PC-9 (cell line): ENCODE results near the gene SPTBN5. TPM values are rescaled to one million over a fixed set of nuclear protein-coding genes. Genes with fewer than 3 reads are reported as not detected.
A peak's percentile ranks its signal among the peaks of the same experiment; 100 is the strongest.

Experiments used
- BruUV-seq: library from RNA; stranded (reverse); fragments of 400-500 nt; replicated peaks from 2 replicates; lab custom pipeline; 2021; lab: Mats Ljungman, UMichigan
- CTCF ChIA-PET: fragments of 300-600 bp; sonication (Branson Sonifier 250); formaldehyde crosslinking; loops from one replicate; lab custom pipeline; 2022; ENCODE audit warnings: antibody characterized with exemption; lab: Charles Lee
- POLR2A ChIA-PET: fragments of 300-600 bp; sonication (Branson Sonifier 250); formaldehyde crosslinking; loops from one replicate; lab custom pipeline; 2022; ENCODE audit warnings: antibody characterized with exemption; ENCODE audit not compliant: unreplicated experiment; lab: Charles Lee
- DNase-seq, 2 experiments: peaks; one replicate each; pipeline versions ENCODE4 v3.0.0 to v3.0.0-alpha.2; 2015 to 2022; ENCODE audit warnings: mixed read lengths in 1 of 2
- H2AFZ ChIP-seq: fragments of 200-600 bp; sonication (generic); 2 replicates; pipeline ENCODE4 v1.8.1; 2017; ENCODE audit warnings: antibody characterized with exemption
- H3F3A ChIP-seq: fragments of 200-600 bp; sonication (generic); 2 replicates; pipeline ENCODE4 v1.8.1; 2017; ENCODE audit warnings: antibody characterized with exemption, mild to moderate bottlenecking, low read depth; ENCODE audit not compliant: insufficient read depth
- H3K27ac ChIP-seq: fragments of 200-600 bp; sonication (generic); 2 replicates; pipeline ENCODE4 v1.6.1; 2016; ENCODE audit warnings: mixed run types
- H3K27me3 ChIP-seq: fragments of 200-600 bp; sonication (generic); 2 replicates; pipeline ENCODE4 v1.6.1; 2016; ENCODE audit warnings: low read depth, mixed run types; ENCODE audit not compliant: insufficient read depth
- H3K36me3 ChIP-seq: fragments of 200-600 bp; sonication (generic); 2 replicates; pipeline ENCODE4 v1.6.1; 2016; ENCODE audit warnings: low read depth, mixed run types
- H3K4me1 ChIP-seq: fragments of 200-600 bp; sonication (generic); replicated peaks from 2 replicates; pipeline ENCODE4 v1.6.1; 2016; ENCODE audit warnings: mixed run types; ENCODE audit not compliant: insufficient read depth
- H3K4me2 ChIP-seq: fragments of 200-600 bp; sonication (generic); 2 replicates; pipeline ENCODE4 v1.6.1; 2017; ENCODE audit warnings: mixed run types
- H3K4me3 ChIP-seq: fragments of 200-600 bp; sonication (generic); 2 replicates; pipeline ENCODE4 v1.6.1; 2016; ENCODE audit warnings: mixed run types
- H3K79me2 ChIP-seq: fragments of 200-600 bp; sonication (generic); 2 replicates; pipeline ENCODE4 v1.6.1; 2017; ENCODE audit warnings: low read depth, mixed run types
- H3K9me2 ChIP-seq: fragments of 200-600 bp; sonication (generic); 2 replicates; pipeline ENCODE4 v1.8.1; 2017; ENCODE audit warnings: mild to moderate bottlenecking; ENCODE audit not compliant: insufficient read depth
- H3K9me3 ChIP-seq: fragments of 200-600 bp; sonication (generic); 2 replicates; pipeline ENCODE4 v1.8.1; 2016; ENCODE audit warnings: low read depth; ENCODE audit not compliant: insufficient read depth
- H4K20me1 ChIP-seq: fragments of 200-600 bp; sonication (generic); 2 replicates; pipeline ENCODE4 v1.8.1; 2017; ENCODE audit not compliant: insufficient read depth
- EZH2 ChIP-seq: fragments of 200-600 bp; sonication (generic); IDR thresholded peaks from 2 replicates; pipeline ENCODE4 v1.8.0; 2017; ENCODE audit warnings: antibody characterized with exemption, low read depth
- intact Hi-C: fragments of 100-400 bp; cut with micrococcal nuclease; formaldehyde crosslinking; loops from one replicate; pipeline ENCODE4 v1.10.0; 2022; ENCODE audit not compliant: unreplicated experiment
- total RNA-seq: library from RNA; stranded (reverse); gene quantifications from 2 replicates; pipeline ENCODE4 v1.2.3, GENCODE V29; 2021
- TF ChIP-seq, protein P1 (sequence below): fragments of 200-600 bp; sonication (generic); conservative IDR thresholded peaks from 2 replicates; pipeline ENCODE4 v1.6.1; 2017; ENCODE audit warnings: mixed run types, antibody characterized with exemption, mild to moderate bottlenecking, moderate library complexity

Gene SPTBN5
- total RNA-seq, 1 experiment from 2014 or later = 2.6 TPM

- H3K27ac ChIP-seq = no peak overlapping the region
- CTCF ChIA-PET = no interaction called here
- peak overlapping the region; percentile 50 for H3K4me2 ChIP-seq
- peaks cover 13% of the 10 kb centered on the region for H4K20me1 ChIP-seq
- TF ChIP-seq EZH2 = no peak
- TF ChIP-seq, protein P1, sequence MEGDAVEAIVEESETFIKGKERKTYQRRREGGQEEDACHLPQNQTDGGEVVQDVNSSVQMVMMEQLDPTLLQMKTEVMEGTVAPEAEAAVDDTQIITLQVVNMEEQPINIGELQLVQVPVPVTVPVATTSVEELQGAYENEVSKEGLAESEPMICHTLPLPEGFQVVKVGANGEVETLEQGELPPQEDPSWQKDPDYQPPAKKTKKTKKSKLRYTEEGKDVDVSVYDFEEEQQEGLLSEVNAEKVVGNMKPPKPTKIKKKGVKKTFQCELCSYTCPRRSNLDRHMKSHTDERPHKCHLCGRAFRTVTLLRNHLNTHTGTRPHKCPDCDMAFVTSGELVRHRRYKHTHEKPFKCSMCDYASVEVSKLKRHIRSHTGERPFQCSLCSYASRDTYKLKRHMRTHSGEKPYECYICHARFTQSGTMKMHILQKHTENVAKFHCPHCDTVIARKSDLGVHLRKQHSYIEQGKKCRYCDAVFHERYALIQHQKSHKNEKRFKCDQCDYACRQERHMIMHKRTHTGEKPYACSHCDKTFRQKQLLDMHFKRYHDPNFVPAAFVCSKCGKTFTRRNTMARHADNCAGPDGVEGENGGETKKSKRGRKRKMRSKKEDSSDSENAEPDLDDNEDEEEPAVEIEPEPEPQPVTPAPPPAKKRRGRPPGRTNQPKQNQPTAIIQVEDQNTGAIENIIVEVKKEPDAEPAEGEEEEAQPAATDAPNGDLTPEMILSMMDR = no peak
- H3K9me2 ChIP-seq = no peaks in the 10 kb centered on the region
- H2AFZ ChIP-seq = no peak overlapping the region
- intact Hi-C loops = no loop called here
- no peaks in the 10 kb centered on the region for H3K9me3 ChIP-seq
- no peaks in the 10 kb centered on the region for H3K36me3 ChIP-seq
- H3K79me2 ChIP-seq = no peaks in the 10 kb centered on the region
- H3K27me3 ChIP-seq = no peaks in the 10 kb centered on the region
- no TSS peak for BruUV-seq
- DNase-seq = peak in 1 of 2 experiments; percentile 76
- peaks cover 31% of the 10 kb centered on the region for H3F3A ChIP-seq
- POLR2A ChIA-PET = interaction anchor here (0.6 to 0.9 kb wide), 2 partner anchors 43 to 123 kb away, joined by 3 to 4 read pairs; no protein-coding TSS in a partner anchor
- peaks cover 44% of the 10 kb centered on the region for H3K4me1 ChIP-seq
- H3K4me3 ChIP-seq = no peak overlapping the region
These were observed 34.2 kb upstream of the SPTBN5 start for GRCh38 chr15:41928100-41928499.

DNA sequence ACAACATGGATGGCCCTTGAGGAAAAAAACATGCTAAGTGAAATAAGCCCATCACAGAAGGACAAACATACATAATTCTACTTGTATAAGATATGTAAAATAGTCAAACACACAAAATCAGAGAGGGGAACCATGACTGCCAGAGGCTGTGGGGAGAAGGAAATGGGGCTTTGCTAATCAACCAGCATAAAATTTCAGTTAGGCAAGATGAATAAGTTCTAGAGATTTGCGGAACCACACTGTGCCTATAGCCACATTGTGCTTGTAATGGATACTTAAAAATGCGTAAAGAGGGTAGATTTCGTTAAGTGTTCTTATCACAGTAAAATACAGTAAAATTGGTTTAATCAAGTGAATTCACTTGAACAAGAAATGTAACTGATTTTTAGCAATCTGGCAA, 33.7 kb upstream of the SPTBN5 start:
- ChIA-PET CTCF (no interaction called here), POLR2A (interaction anchor here (0.6 to 0.9 kb wide), 2 partner anchors 44 kb away, joined by 4 read pairs; no protein-coding TSS in a partner anchor)
- Histone ChIP-seq H4K20me1 (peaks cover 13% of the 10 kb centered on the region), H3K9me3 (no peaks in the 10 kb centered on the region), H3K9me2 (no peaks in the 10 kb centered on the region), H3K27me3 (no peaks in the 10 kb centered on the region), H3K4me1 (peaks cover 42% of the 10 kb centered on the region), H2AFZ (no peak overlapping the region), H3K79me2 (no peaks in the 10 kb centered on the region), H3K27ac (no peak overlapping the region), H3F3A (peaks cover 31% of the 10 kb centered on the region), H3K4me2 (peak overlapping the region; percentile 50), H3K4me3 (no peak overlapping the region), H3K36me3 (no peaks in the 10 kb centered on the region)
- no peak for DNase-seq
- no TSS peak for BruUV-seq
- intact Hi-C loops = no loop called here
- TF ChIP-seq, protein P1 = no peak
- TF ChIP-seq EZH2 = no peak

DNA sequence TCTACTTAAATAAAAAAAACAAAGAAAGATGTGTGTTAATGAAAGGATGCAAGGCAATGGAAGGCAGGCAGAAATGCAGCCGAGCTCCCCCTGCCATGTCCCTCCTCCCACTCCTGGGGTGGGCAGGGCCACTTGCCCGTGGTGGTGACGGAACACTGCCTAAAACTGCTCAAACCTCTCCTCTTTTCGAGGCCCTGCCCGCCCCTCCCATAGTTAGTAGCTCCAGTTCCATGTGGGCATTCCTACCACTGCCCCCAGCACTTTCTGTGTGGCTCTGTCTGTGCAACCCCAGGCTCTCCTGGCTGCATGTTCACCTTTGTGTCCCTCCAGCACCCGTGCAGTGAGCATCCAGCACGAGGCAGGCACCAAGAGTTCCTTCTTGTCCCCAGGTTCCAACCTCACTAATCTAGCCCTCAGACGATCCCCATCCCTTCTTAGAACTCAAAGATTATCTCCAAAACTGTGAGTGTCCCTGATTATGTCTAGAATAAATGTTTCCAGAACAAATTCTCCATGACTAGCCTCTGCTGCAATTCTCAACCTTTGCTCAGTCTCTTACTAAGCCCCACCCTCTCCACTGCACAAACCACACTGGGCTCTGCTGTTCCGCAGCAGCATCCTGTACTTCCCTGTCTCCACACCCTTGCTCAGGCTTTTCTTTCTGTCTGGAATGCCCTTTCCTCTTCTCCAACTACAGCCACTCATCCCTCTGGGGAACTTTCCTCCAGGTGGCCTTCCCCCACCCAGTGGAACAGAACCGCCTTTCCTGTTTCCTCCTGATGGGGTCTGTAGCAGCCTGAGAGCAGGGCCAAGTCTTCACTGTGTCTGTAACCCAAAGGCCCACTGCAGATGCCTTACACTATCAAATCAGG, 32.6 kb upstream of the SPTBN5 start:
- Histone ChIP-seq H3F3A (peaks cover 31% of the 10 kb centered on the region), H2AFZ (no peak overlapping the region), H3K4me2 (no peak overlapping the region), H3K4me3 (no peak overlapping the region), H3K4me1 (peaks cover 42% of the 10 kb centered on the region), H3K27ac (no peak overlapping the region), H3K79me2 (no peaks in the 10 kb centered on the region), H3K9me2 (no peaks in the 10 kb centered on the region), H3K9me3 (no peaks in the 10 kb centered on the region), H3K36me3 (no peaks in the 10 kb centered on the region), H4K20me1 (peaks cover 13% of the 10 kb centered on the region), H3K27me3 (no peaks in the 10 kb centered on the region)
- no peak for TF ChIP-seq EZH2
- TF ChIP-seq, protein P1 = no peak
- CTCF ChIA-PET = no interaction called here
- POLR2A ChIA-PET = interaction anchor here (0.6 kb wide), 1 partner anchor 45 kb away, joined by 4 read pairs; no protein-coding TSS in a partner anchor
- no peak for DNase-seq
- no TSS peak for BruUV-seq
- intact Hi-C loops = no loop called here
